Lung (tissue), 12 donors: ENCODE results near the gene IFNG. TPM values are rescaled to one million over a fixed set of nuclear protein-coding genes. Genes with fewer than 3 reads are reported as not detected.

ENCODE experiments used
- ATAC-seq: fragments of 200-7000 bp; cut with Tn5 transposase; one replicate; pipeline ENCODE4 v1.9.1; 2020; ENCODE audit warnings: moderate number of reproducible peaks; ENCODE audit not compliant: insufficient read depth, low FRiP score
- DNase-seq, 3 donors: peaks; one replicate each; pipeline ENCODE4 v3.0.0-alpha.2; 2013 to 2017
- H3K27ac ChIP-seq, 2 donors: one replicate each; pipeline ENCODE4 v1.5.1; 2013; ENCODE audit warnings: mild to moderate bottlenecking in 2 of 2, moderate library complexity in 2 of 2, control low read depth in 1 of 2, inconsistent platforms in 1 of 2, low read depth in 1 of 2, low read length in 1 of 2
- H3K27me3 ChIP-seq, 3 donors: one replicate each; pipeline ENCODE4 v1.5.1; 2013; ENCODE audit warnings: low read length in 2 of 3; ENCODE audit not compliant: control insufficient read depth in 3 of 3, insufficient read depth in 3 of 3
- H3K36me3 ChIP-seq, 4 donors: one replicate each; pipeline ENCODE4 v1.5.1; 2013; ENCODE audit warnings: low read length in 4 of 4, mild to moderate bottlenecking in 1 of 4, moderate library complexity in 1 of 4; ENCODE audit not compliant: control insufficient read depth in 4 of 4, insufficient read depth in 4 of 4
- H3K4me1 ChIP-seq, 5 donors: one replicate each; pipeline ENCODE4 v1.5.1; 2013; ENCODE audit warnings: low read length in 5 of 5, mild to moderate bottlenecking in 2 of 5, moderate library complexity in 1 of 5; ENCODE audit not compliant: control insufficient read depth in 5 of 5, insufficient read depth in 5 of 5
- H3K4me3 ChIP-seq: one replicate; pipeline ENCODE4 v1.5.1; 2013; ENCODE audit warnings: mild to moderate bottlenecking, control low read depth, moderate library complexity
- H3K9ac ChIP-seq, 2 donors: one replicate each; pipeline ENCODE4 v1.5.1; 2013; ENCODE audit warnings: low read length in 2 of 2, control low read depth in 1 of 2; ENCODE audit not compliant: insufficient read depth in 1 of 2
- H3K9me3 ChIP-seq, 4 donors: one replicate each; pipeline ENCODE4 v1.5.1; 2013; ENCODE audit warnings: low read length in 3 of 4, mild to moderate bottlenecking in 1 of 4, moderate library complexity in 1 of 4; ENCODE audit not compliant: control insufficient read depth in 4 of 4, insufficient read depth in 3 of 4
- CTCF ChIP-seq: IDR thresholded peaks from 2 replicates; pipeline ENCODE4 v1.5.1; 2012; ENCODE audit warnings: mild to moderate bottlenecking; ENCODE audit errors: control extremely low read depth, extremely low read depth
- WGBS, 2 donors: extraction: QIAGEN DNeasy Blood & Tissue Kit; methylation state at CpG; one replicate each; pipeline ENCODE4 v1.1.7; 2013; 5-methylcytosine and 5-hydroxymethylcytosine counted together
- polyA plus RNA-seq, 2 donors: library from polyadenylated mRNA; stranded (reverse); fragments of 200-250 nt; gene quantifications; one replicate each; pipeline ENCODE4 v1.2.1, GENCODE V29; 2013
- total RNA-seq, 2 donors: library from RNA; depleted of rRNA in 1 of 2; stranded (reverse); fragments of >200 nt in 1 of 2; gene quantifications; one replicate each; pipeline ENCODE4 v1.2.1, GENCODE V29; 2014 to 2021
- donor health status: control.
- donor health status: control.
- donor health status: Bipolar disorder and iron deficiency.
- donor health status: healthy.
- donor health status: DM: yes; HTN: yes; CAD: no.

Gene IFNG
- total and polyA plus RNA-seq, 4 donors: 0.22 to 0.49 (median 0.40) TPM; not detected in 1

- Histone ChIP-seq H3K9ac (no peak overlapping the region), H3K9me3 (no peaks in the 10 kb centered on the region), H3K4me1 (no peaks in the 10 kb centered on the region), H3K27me3 (no peaks in the 10 kb centered on the region), H3K4me3 (no peak overlapping the region), H3K27ac (no peak overlapping the region), H3K36me3 (no peaks in the 10 kb centered on the region)
- TF ChIP-seq CTCF: no peak
- DNase-seq (no peak), ATAC-seq (no peak)
- WGBS, 2 donors: 72 to 76% methylated on average over 7 of the region's 7 CpGs
These were observed 41.3 kb downstream of the IFNG start for GRCh38 chr12:68118096-68118755.

GRCh38 chr12:68117661-68118060 is 41.9 kb downstream of the IFNG start:
- H3K27ac ChIP-seq: no peak overlapping the region
- no peaks in the 10 kb centered on the region for H3K4me1 ChIP-seq
- WGBS, 2 donors: 65 to 89% methylated on average over 3 of the region's 3 CpGs
- no peak overlapping the region for H3K9ac ChIP-seq
- H3K4me3 ChIP-seq: no peak overlapping the region
- H3K27me3 ChIP-seq: no peaks in the 10 kb centered on the region
- H3K36me3 ChIP-seq: no peaks in the 10 kb centered on the region
- H3K9me3 ChIP-seq: no peaks in the 10 kb centered on the region
- TF ChIP-seq CTCF: no peak
- ATAC-seq (no peak), DNase-seq (no peak)

- H3K36me3 ChIP-seq: no peaks in the 10 kb centered on the region
- H3K9me3 ChIP-seq: no peaks in the 10 kb centered on the region
- no peak for ATAC-seq
- 87 to 92% methylated on average over 2 of the region's 2 CpGs for WGBS, 2 donors
- TF ChIP-seq CTCF: no peak
- no peak overlapping the region for H3K4me3 ChIP-seq
- H3K4me1 ChIP-seq: no peaks in the 10 kb centered on the region
- H3K27me3 ChIP-seq: no peaks in the 10 kb centered on the region
- H3K27ac ChIP-seq: no peak overlapping the region
- no peak overlapping the region for H3K9ac ChIP-seq
- no peak for DNase-seq
These were observed 44.3 kb downstream of the IFNG start for GRCh38 chr12:68115281-68115680.

- no peak overlapping the region for H3K4me3 ChIP-seq
- WGBS, 2 donors: 84 to 90% methylated on average over 6 of the region's 6 CpGs
- H3K9ac ChIP-seq: no peak overlapping the region
- H3K27me3 ChIP-seq: no peaks in the 10 kb centered on the region
- H3K27ac ChIP-seq: no peak overlapping the region
- H3K36me3 ChIP-seq: no peaks in the 10 kb centered on the region
- no peaks in the 10 kb centered on the region for H3K9me3 ChIP-seq
- TF ChIP-seq CTCF: no peak
- no peak for DNase-seq
- H3K4me1 ChIP-seq: no peaks in the 10 kb centered on the region
- no peak for ATAC-seq
These were observed 44.9 kb downstream of the IFNG start for GRCh38 chr12:68114606-68115005.
